GM18907 (cell line): ENCODE measurements around the gene LRP5.

Source experiments
- ATAC-seq: cut with Tn5 transposase; IDR thresholded peaks from one replicate; pipeline ENCODE4 v1.9.1; 2021; ENCODE audit warnings: mild to moderate bottlenecking, moderate library complexity; ENCODE audit not compliant: unreplicated experiment

Gene LRP5

GRCh38 chr11:68345776-68346461 lies 33.5 kb downstream of the LRP5 start:
- no peak for ATAC-seq

- no peak for ATAC-seq
Observed at GRCh38 chr11:68346462-68346790, 34.0 kb downstream of the LRP5 start.

- ATAC-seq: no peak
Observed at GRCh38 chr11:68347345-68347744, 35.0 kb downstream of the LRP5 start.

- ATAC-seq: no peak
Observed at GRCh38 chr11:68347841-68348240, 35.5 kb downstream of the LRP5 start.

- ATAC-seq: no peak
Observed at GRCh38 chr11:68349461-68350249, 37.3 kb downstream of the LRP5 start.

GRCh38 chr11:68350759-68351449 lies 38.5 kb downstream of the LRP5 start:
- ATAC-seq: no peak

- ATAC-seq: no peak
Observed at GRCh38 chr11:68351450-68352275, 39.3 kb downstream of the LRP5 start.

- ATAC-seq: no peak
Observed at GRCh38 chr11:68352591-68352990, 40.2 kb downstream of the LRP5 start.

- ATAC-seq: no peak
Observed at GRCh38 chr11:68353118-68353517, 40.7 kb downstream of the LRP5 start.

GRCh38 chr11:68353669-68354068 lies 41.3 kb downstream of the LRP5 start:
- no peak for ATAC-seq

GRCh38 chr11:68354148-68354872 lies 41.9 kb downstream of the LRP5 start:
- ATAC-seq: no peak

- ATAC-seq: no peak
Observed at GRCh38 chr11:68355471-68355870, 43.1 kb downstream of the LRP5 start.

GRCh38 chr11:68357568-68357967 lies 45.2 kb downstream of the LRP5 start:
- no peak for ATAC-seq

GRCh38 chr11:68358416-68358815 lies 46.0 kb downstream of the LRP5 start:
- ATAC-seq: no peak

- no peak for ATAC-seq
Observed at GRCh38 chr11:68361702-68362101, 49.3 kb downstream of the LRP5 start.

GRCh38 chr11:68362801-68363379 lies 50.5 kb downstream of the LRP5 start:
- no peak for ATAC-seq

- no peak for ATAC-seq
Observed at GRCh38 chr11:68363776-68364175, 51.4 kb downstream of the LRP5 start.

GRCh38 chr11:68364581-68364980 lies 52.2 kb downstream of the LRP5 start:
- no peak for ATAC-seq

GRCh38 chr11:68365943-68366435 lies 53.6 kb downstream of the LRP5 start:
- ATAC-seq: no peak

GRCh38 chr11:68367252-68367651 lies 54.9 kb downstream of the LRP5 start:
- no peak for ATAC-seq
